WTC11 (cell line): ENCODE measurements around the gene PRDM5. TPM values are rescaled to one million over a fixed set of nuclear protein-coding genes. Genes with fewer than 3 reads are reported as not detected.

ENCODE experiments used
- ATAC-seq: fragments of 200-7000 bp; cut with Tn5 transposase; 2 replicates; pipeline ENCODE4 v1.10.0; 2021; ENCODE audit warnings: mild to moderate bottlenecking, moderate library complexity
- CTCF ChIA-PET: fragments of 300-600 bp; sonication (Branson Sonifier 250); formaldehyde crosslinking; loops from one replicate; lab custom pipeline; 2021; ENCODE audit warnings: antibody characterized with exemption; lab: Charles Lee
- POLR2A ChIA-PET: fragments of 350-600 bp; sonication (Branson Sonifier 250); formaldehyde crosslinking; loops from one replicate; lab custom pipeline; 2021; ENCODE audit warnings: antibody characterized with exemption; lab: Charles Lee
- DNase-seq: peaks from one replicate; pipeline ENCODE4 v3.0.0; 2021; ENCODE audit warnings: low spot score
- H3K27ac Mint-ChIP-seq: 2 replicates; pipeline ENCODE4 v1.8.0; 2021; ENCODE audit warnings: mixed read lengths
- H3K27me3 Mint-ChIP-seq: 2 replicates; pipeline ENCODE4 v1.8.0; 2021; ENCODE audit warnings: low read depth, mild to moderate bottlenecking, moderate library complexity, mixed read lengths
- H3K36me3 Mint-ChIP-seq: 2 replicates; pipeline ENCODE4 v1.8.0; 2021; ENCODE audit warnings: mixed read lengths
- H3K4me1 Mint-ChIP-seq: 2 replicates; pipeline ENCODE4 v1.8.0; 2022; ENCODE audit warnings: mixed read lengths
- H3K4me3 Mint-ChIP-seq: 2 replicates; pipeline ENCODE4 v1.8.0; 2021; ENCODE audit warnings: mild to moderate bottlenecking, moderate library complexity, mixed read lengths
- H3K9me3 Mint-ChIP-seq: 2 replicates; pipeline ENCODE4 v1.8.0; 2021; ENCODE audit warnings: mixed read lengths
- AR ChIP-seq: fragments of 250-450 bp; sonication (Bioruptor Pico); IDR thresholded peaks from 2 replicates; pipeline ENCODE4 v1.9.0; 2021; ENCODE audit warnings: mild to moderate bottlenecking
- E2F4 ChIP-seq: sonication (generic); formaldehyde crosslinking; IDR thresholded peaks from 2 replicates; pipeline ENCODE4 v1.8.1; 2022; ENCODE audit warnings: low read depth, mild to moderate bottlenecking, moderate library complexity, missing genetic modification reagents, borderline replicate concordance
- ELF4 ChIP-seq: sonication (generic); formaldehyde crosslinking; IDR thresholded peaks from 2 replicates; pipeline ENCODE4 v1.8.1; 2022; ENCODE audit warnings: low read depth, mild to moderate bottlenecking, moderate library complexity, missing genetic modification reagents
- ETV6 ChIP-seq: sonication (generic); formaldehyde crosslinking; IDR thresholded peaks from 2 replicates; pipeline ENCODE4 v1.8.1; 2022; ENCODE audit warnings: mild to moderate bottlenecking, missing genetic modification reagents
- FOXK1 ChIP-seq: sonication (generic); formaldehyde crosslinking; IDR thresholded peaks from 2 replicates; pipeline ENCODE4 v1.8.0; 2022; ENCODE audit warnings: mild to moderate bottlenecking, moderate library complexity, missing genetic modification reagents
- MXD4 ChIP-seq: fragments of 250-450 bp; sonication (Bioruptor Pico); IDR thresholded peaks from 2 replicates; pipeline ENCODE4 v1.8.0; 2021; ENCODE audit warnings: mild to moderate bottlenecking, moderate library complexity, borderline replicate concordance
- NFATC4 ChIP-seq: fragments of 250-450 bp; sonication (Bioruptor Pico); IDR thresholded peaks from 2 replicates; pipeline ENCODE4 v1.9.0; 2021; ENCODE audit warnings: mild to moderate bottlenecking
- NFYB ChIP-seq: sonication (generic); formaldehyde crosslinking; conservative IDR thresholded peaks from 2 replicates; pipeline ENCODE4 v1.8.0; 2022; ENCODE audit warnings: low read depth, missing genetic modification reagents
- SMAD4 ChIP-seq: sonication (generic); formaldehyde crosslinking; IDR thresholded peaks from 2 replicates; pipeline ENCODE4 v1.8.0; 2022; ENCODE audit warnings: mild to moderate bottlenecking, missing genetic modification reagents
- STAT6 ChIP-seq: sonication (generic); formaldehyde crosslinking; conservative IDR thresholded peaks from 2 replicates; pipeline ENCODE4 v1.8.1; 2023; ENCODE audit warnings: mild to moderate bottlenecking, low read depth, missing genetic modification reagents, moderate library complexity
- TP53 ChIP-seq: sonication (generic); formaldehyde crosslinking; IDR thresholded peaks from 2 replicates; pipeline ENCODE4 v1.8.1; 2023; ENCODE audit warnings: mild to moderate bottlenecking, missing genetic modification reagents
- ZMAT4 ChIP-seq: fragments of 250-450 bp; sonication (Bioruptor Pico); IDR thresholded peaks from 2 replicates; pipeline ENCODE4 v1.9.0; 2021; ENCODE audit warnings: mild to moderate bottlenecking
- ZSCAN18 ChIP-seq: fragments of 250-450 bp; sonication (Bioruptor Pico); IDR thresholded peaks from 2 replicates; pipeline ENCODE4 v2.1.2; 2022; ENCODE audit warnings: mild to moderate bottlenecking, moderate library complexity
- total RNA-seq: library from RNA; stranded (reverse); gene quantifications from 3 replicates; pipeline ENCODE4 v1.2.3, GENCODE V29; 2021

PRDM5 gene
- total RNA-seq, 1 experiment from 2014 or later: 47.0 TPM

- TF ChIP-seq AR: no peak
- no peak for TF ChIP-seq TP53 (CRISPR knock-in tag)
Observed at GRCh38 chr4:120881351-120881750, 41.2 kb downstream of the PRDM5 start (continued).

GRCh38 chr4:120877021-120877420, 45.5 kb downstream of the PRDM5 start:
- peaks cover 15% of the 10 kb centered on the region for H3K4me1 Mint-ChIP-seq
- TF ChIP-seq NFYB (CRISPR knock-in tag): no peak
- TF ChIP-seq MXD4: no peak
- TF ChIP-seq AR: no peak
- no peak for TF ChIP-seq SMAD4 (CRISPR knock-in tag)
- TF ChIP-seq ZMAT4 (CRISPR knock-in tag): no peak
- no peak for TF ChIP-seq ETV6 (CRISPR knock-in tag)
- no peak for TF ChIP-seq ELF4 (CRISPR knock-in tag)
- DNase-seq: no peak
- ATAC-seq: no peak
- POLR2A ChIA-PET: no interaction called here
- peaks cover 24% of the 10 kb centered on the region for H3K36me3 Mint-ChIP-seq
- CTCF ChIA-PET: no interaction called here
- no peak overlapping the region for H3K4me3 Mint-ChIP-seq
- peaks cover 28% of the 10 kb centered on the region for H3K9me3 Mint-ChIP-seq
- no peaks in the 10 kb centered on the region for H3K27me3 Mint-ChIP-seq
- H3K27ac Mint-ChIP-seq: no peak overlapping the region

- DNase-seq: peak; percentile 22
- Mint-ChIP-seq H3K27me3 (no peaks in the 10 kb centered on the region), H3K9me3 (peaks cover 17% of the 10 kb centered on the region), H3K36me3 (peaks cover 11% of the 10 kb centered on the region; the same call in 1 of the 2 replicates), H3K27ac (peak overlapping the region; percentile 69), H3K4me3 (no peak overlapping the region), H3K4me1 (peaks cover 28% of the 10 kb centered on the region)
- peak; percentile 76 for ATAC-seq
- ChIA-PET CTCF (interaction anchor here (1.0 to 1.8 kb wide), 4 partner anchors 9 to 202 kb away, joined by 3 to 7 read pairs (median 4); no protein-coding TSS in a partner anchor), POLR2A (no interaction called here)
- TF ChIP-seq ZSCAN18: no peak
Observed at GRCh38 chr4:120874792-120875774, 47.4 kb downstream of the PRDM5 start.

GRCh38 chr4:120873554-120873953, 49.0 kb downstream of the PRDM5 start:
- peaks cover 5% of the 10 kb centered on the region for H3K9me3 Mint-ChIP-seq
- CTCF ChIA-PET: no interaction called here
- peaks cover 40% of the 10 kb centered on the region for H3K4me1 Mint-ChIP-seq
- H3K4me3 Mint-ChIP-seq: no peak overlapping the region
- ATAC-seq: no peak
- 0 out of 2 replicates have a peak, but pooled peaks cover under 1% of the 10 kb centered on the region for H3K36me3 Mint-ChIP-seq
- no peak overlapping the region for H3K27ac Mint-ChIP-seq
- H3K27me3 Mint-ChIP-seq: no peaks in the 10 kb centered on the region
- TF ChIP-seq E2F4 (CRISPR knock-in tag) (no peak), FOXK1 (no peak), STAT6 (CRISPR knock-in tag) (no peak), NFATC4 (CRISPR knock-in tag) (no peak)
- POLR2A ChIA-PET: no interaction called here
- DNase-seq: no peak
